GM23338 (cell line): ENCODE data around the gene FEM1B. TPM values are rescaled to one million over a fixed set of nuclear protein-coding genes. Genes with fewer than 3 reads are reported as not detected.

Experiments used
- ATAC-seq: fragments of 200-7000 bp; cut with Tn5 transposase; 3 replicates; pipeline ENCODE4 v1.9.1; 2020
- DNase-seq: peaks from one replicate; pipeline ENCODE4 v3.0.0-alpha.2; 2015; ENCODE audit warnings: low spot score
- H2AFZ ChIP-seq: fragments of 200-600 bp; sonication (generic); 2 replicates; pipeline ENCODE4 v1.8.0; 2016; ENCODE audit warnings: antibody characterized with exemption, mild to moderate bottlenecking, moderate library complexity
- H3F3A ChIP-seq: fragments of 200-600 bp; sonication (generic); replicated peaks from 2 replicates; pipeline ENCODE4 v1.8.0; 2017; ENCODE audit warnings: antibody characterized with exemption, mixed run types, low read depth
- H3K27ac ChIP-seq: fragments of 200-600 bp; sonication (generic); 2 replicates; pipeline ENCODE4 v1.6.1; 2016; ENCODE audit warnings: low read depth
- H3K27me3 ChIP-seq: fragments of 200-600 bp; sonication (generic); 2 replicates; pipeline ENCODE4 v1.8.0; 2016; ENCODE audit warnings: mild to moderate bottlenecking, mixed run types, moderate library complexity; ENCODE audit not compliant: insufficient read depth
- H3K36me3 ChIP-seq: fragments of 200-600 bp; sonication (generic); 2 replicates; pipeline ENCODE4 v1.8.0; 2016; ENCODE audit warnings: mild to moderate bottlenecking; ENCODE audit not compliant: insufficient read depth
- H3K4me1 ChIP-seq: fragments of 200-600 bp; sonication (generic); 2 replicates; pipeline ENCODE4 v1.8.0; 2016; ENCODE audit warnings: mild to moderate bottlenecking, moderate library complexity; ENCODE audit not compliant: insufficient read depth
- H3K4me2 ChIP-seq: fragments of 200-600 bp; sonication (generic); 2 replicates; pipeline ENCODE4 v1.7.1; 2017; ENCODE audit warnings: mixed run types
- H3K4me3 ChIP-seq: fragments of 200-600 bp; sonication (generic); 2 replicates; pipeline ENCODE4 v1.6.1; 2016; ENCODE audit warnings: mixed run types
- H3K79me2 ChIP-seq: fragments of 200-600 bp; sonication (generic); replicated peaks from 2 replicates; pipeline ENCODE4 v1.8.0; 2017; ENCODE audit warnings: mild to moderate bottlenecking; ENCODE audit not compliant: insufficient read depth
- H3K9me2 ChIP-seq: fragments of 200-600 bp; sonication (generic); 2 replicates; pipeline ENCODE4 v1.8.0; 2017; ENCODE audit not compliant: insufficient read depth
- H4K20me1 ChIP-seq: fragments of 200-600 bp; sonication (generic); replicated peaks from 2 replicates; pipeline ENCODE4 v1.8.0; 2017; ENCODE audit warnings: mild to moderate bottlenecking; ENCODE audit not compliant: insufficient read depth
- H3K27ac Mint-ChIP-seq: 2 replicates; pipeline ENCODE4 v1.8.0; 2020; ENCODE audit warnings: inconsistent platforms, mild to moderate bottlenecking, moderate library complexity, mixed read lengths
- H3K27me3 Mint-ChIP-seq: 3 replicates; pipeline ENCODE4 v1.8.0; 2022; ENCODE audit warnings: low read depth, mild to moderate bottlenecking, moderate library complexity, mixed read lengths, inconsistent platforms; ENCODE audit not compliant: insufficient read depth, poor library complexity
- H3K36me3 Mint-ChIP-seq: 3 replicates; pipeline ENCODE4 v1.8.0; 2021; ENCODE audit warnings: low read depth, mild to moderate bottlenecking, inconsistent platforms, moderate library complexity, mixed read lengths
- H3K4me1 Mint-ChIP-seq: 3 replicates; pipeline ENCODE4 v1.8.0; 2020; ENCODE audit warnings: mild to moderate bottlenecking, inconsistent platforms, mixed read lengths
- H3K4me3 Mint-ChIP-seq: 3 replicates; pipeline ENCODE4 v1.8.0; 2021; ENCODE audit warnings: moderate library complexity, mild to moderate bottlenecking, inconsistent platforms, mixed read lengths
- H3K9me3 Mint-ChIP-seq: 3 replicates; pipeline ENCODE4 v1.8.0; 2020; ENCODE audit warnings: moderate library complexity, mild to moderate bottlenecking, inconsistent platforms, mixed read lengths
- EZH2phosphoT487 ChIP-seq: fragments of 200-600 bp; sonication (generic); IDR thresholded peaks from one replicate; pipeline ENCODE4 v1.8.1; 2018; ENCODE audit warnings: antibody characterized with exemption; ENCODE audit not compliant: unreplicated experiment
- STAT1 ChIP-seq: IDR thresholded peaks from one replicate; pipeline ENCODE4 v1.6.1; 2016; ENCODE audit warnings: antibody characterized with exemption; ENCODE audit not compliant: unreplicated experiment
- ZNF114 ChIP-seq: fragments of 250-450 bp; sonication (Bioruptor Pico); IDR thresholded peaks from 2 replicates; pipeline ENCODE4 v1.5.0; 2020; ENCODE audit warnings: mild to moderate bottlenecking, moderate library complexity
- ZNF462 ChIP-seq: fragments of 250-450 bp; sonication (Bioruptor Pico); IDR thresholded peaks from 2 replicates; pipeline ENCODE4 v1.5.0; 2020; ENCODE audit warnings: mild to moderate bottlenecking, moderate library complexity
- polyA plus RNA-seq: library from polyadenylated mRNA; unstranded; fragments of >200 nt; fragmentation: Nextera tagmentation; extraction: Ambion mirVana; gene quantifications from 2 replicates; pipeline ENCODE4 v1.2.1, GENCODE V29; 2016
- total RNA-seq: library from RNA; depleted of rRNA; stranded (reverse); fragments of >200 nt; shearing (Covaris generic); gene quantifications from 2 replicates; pipeline ENCODE4 v1.2.3, GENCODE V29; 2014

The FEM1B gene
- total and polyA plus RNA-seq, 2 experiments from 2014 or later = 13.0 to 82.0 TPM

GRCh38 chr15:68303560-68304436 lies 26.3 kb downstream of the FEM1B start:
- TF ChIP-seq EZH2phosphoT487 = no peak
- TF ChIP-seq ZNF114 = no peak
- TF ChIP-seq ZNF462 (CRISPR knock-in tag) = no peak
- no peak for TF ChIP-seq STAT1
- no peak for ATAC-seq
- Histone ChIP-seq H3K79me2 (no peaks in the 10 kb centered on the region), H3K4me1 (peaks cover 33% of the 10 kb centered on the region), H3K9me2 (no peaks in the 10 kb centered on the region), H3F3A (peaks cover 18% of the 10 kb centered on the region), H3K27ac (no peak overlapping the region), H3K4me2 (0 out of 2 replicates have a peak overlapping the region, but pooled peaks have one; percentile 48), H3K27me3 (no peaks in the 10 kb centered on the region), H4K20me1 (no peaks in the 10 kb centered on the region), H3K36me3 (no peaks in the 10 kb centered on the region), H3K4me3 (no peak overlapping the region), H2AFZ (no peak overlapping the region)
- peaks cover 34% of the 10 kb centered on the region for H3K4me1 Mint-ChIP-seq
- H3K27me3 Mint-ChIP-seq = peaks cover 9% of the 10 kb centered on the region
- no peaks in the 10 kb centered on the region; the same call in 2 of the 3 replicates for H3K36me3 Mint-ChIP-seq
- no peak for DNase-seq
- H3K9me3 Mint-ChIP-seq = no peaks in the 10 kb centered on the region
- H3K4me3 Mint-ChIP-seq = no peak overlapping the region
- no peak overlapping the region for H3K27ac Mint-ChIP-seq
